KOPT-K1 (cell line): ENCODE measurements around the gene METTL23.
A peak's percentile ranks its signal among the peaks of the same experiment; 100 is the strongest.
"Not testable (repeated sequence)": the region's sequence is repeated elsewhere in the genome, so short reads cannot be mapped to it uniquely, and the experiment has no call there.

ENCODE experiments used
- H3K27ac ChIP-seq: fragments of 200-600 bp; sonication (generic); 2 replicates; pipeline ENCODE4 v1.5.1; 2016; ENCODE audit warnings: antibody characterized with exemption, mild to moderate bottlenecking, low read depth, low read length; ENCODE audit not compliant: poor library complexity, severe bottlenecking
- H3K36me3 ChIP-seq: fragments of 200-600 bp; sonication (generic); 2 replicates; pipeline ENCODE4 v1.5.1; 2017; ENCODE audit warnings: antibody characterized with exemption, mild to moderate bottlenecking, low read length, moderate library complexity; ENCODE audit not compliant: insufficient read depth
- H3K9me3 ChIP-seq: fragments of 200-600 bp; sonication (generic); 2 replicates; pipeline ENCODE4 v1.5.1; 2017; ENCODE audit warnings: antibody characterized with exemption, low read length, mild to moderate bottlenecking; ENCODE audit not compliant: insufficient read depth, poor library complexity, severe bottlenecking

Gene METTL23

GRCh38 chr17:76716146-76716838 lies 10.3 kb upstream of the METTL23 start:
- Histone ChIP-seq H3K36me3 (peaks cover 86% of the 10 kb centered on the region), H3K27ac (peak overlapping the region; percentile 68), H3K9me3 (no peaks in the 10 kb centered on the region)

- H3K36me3 ChIP-seq, result peaks cover 91% of the 10 kb centered on the region
- H3K27ac ChIP-seq, result peak overlapping the region; percentile 68
- no peaks in the 10 kb centered on the region for H3K9me3 ChIP-seq
Measured at GRCh38 chr17:76716839-76717215, 9.8 kb upstream of the METTL23 start.

GRCh38 chr17:76718516-76718915 lies 8.1 kb upstream of the METTL23 start:
- H3K9me3 ChIP-seq, result no peaks in the 10 kb centered on the region
- H3K36me3 ChIP-seq, result peaks cover 97% of the 10 kb centered on the region
- H3K27ac ChIP-seq, result no peak overlapping the region

GRCh38 chr17:76720211-76720610 lies 6.4 kb upstream of the METTL23 start:
- Histone ChIP-seq H3K9me3 (no peaks in the 10 kb centered on the region), H3K36me3 (peaks cover 100% of the 10 kb centered on the region), H3K27ac (no peak overlapping the region)

DNA sequence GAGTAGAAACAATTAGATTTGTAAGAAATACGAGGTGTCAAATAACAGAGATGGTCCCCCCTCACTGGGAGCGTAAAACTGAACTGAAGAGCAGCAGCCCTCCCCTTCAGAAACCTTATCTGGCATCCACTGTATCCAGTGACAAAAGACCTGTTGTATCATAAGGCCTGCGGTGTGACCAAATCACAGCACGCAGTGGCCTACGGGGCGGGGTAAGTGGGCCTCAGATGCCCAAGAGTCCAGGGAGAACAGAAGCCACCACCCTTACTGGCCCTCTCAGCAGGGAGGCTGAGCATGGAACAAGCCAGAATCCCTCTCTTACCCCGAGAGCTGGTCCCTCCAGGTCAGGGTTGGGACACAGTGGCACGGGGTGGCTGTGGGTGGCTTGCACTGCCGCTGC lies 5.7 kb upstream of the METTL23 start:
- Histone ChIP-seq H3K36me3 (peaks cover 95% of the 10 kb centered on the region), H3K27ac (no peak overlapping the region), H3K9me3 (no peaks in the 10 kb centered on the region)

DNA sequence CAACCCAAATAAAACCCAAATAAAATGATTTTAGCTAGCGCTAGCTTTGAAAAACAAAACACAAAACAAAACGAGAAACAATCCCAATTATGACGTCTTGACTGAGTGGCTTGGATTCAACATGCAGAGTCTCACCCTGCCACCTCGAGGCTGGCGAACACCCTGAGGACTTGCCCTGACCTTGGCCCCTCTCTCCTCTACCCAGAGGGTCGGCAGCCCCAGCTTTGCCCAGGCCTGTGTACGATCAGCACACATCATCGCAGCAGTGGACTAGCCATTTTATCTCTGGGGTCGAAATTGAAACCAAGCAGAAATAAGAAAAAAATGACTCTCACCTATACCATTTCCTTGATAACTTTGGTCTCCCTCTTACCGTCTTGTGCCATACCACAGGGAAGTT lies 5.2 kb upstream of the METTL23 start:
- Histone ChIP-seq H3K36me3 (peaks cover 90% of the 10 kb centered on the region), H3K27ac (no peak overlapping the region)

DNA sequence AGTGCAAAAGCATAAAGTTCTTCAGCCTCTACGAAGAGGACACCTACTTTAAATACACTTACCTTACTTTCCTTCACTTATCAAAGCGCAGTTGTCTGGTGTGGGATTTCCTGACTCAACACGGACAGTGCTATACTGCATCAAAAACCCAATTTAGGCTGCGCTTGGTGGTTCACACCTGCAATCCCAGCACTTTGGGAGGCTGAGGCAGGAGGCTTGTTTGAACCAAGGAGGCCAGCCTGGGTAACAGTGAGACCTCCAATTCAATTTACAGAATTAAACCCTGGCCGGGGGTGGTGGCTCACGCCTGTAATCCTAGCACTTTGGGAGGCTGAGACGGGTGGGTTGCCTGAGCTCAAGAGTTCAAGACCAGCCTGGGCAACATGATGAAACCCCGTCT lies 4.4 kb upstream of the METTL23 start:
- H3K36me3 ChIP-seq, result peaks cover 82% of the 10 kb centered on the region
- H3K9me3 ChIP-seq, result no peaks in the 10 kb centered on the region
- no peak overlapping the region for H3K27ac ChIP-seq

More for the DNA sequence above, 5.2 kb upstream of the METTL23 start:
- H3K9me3 ChIP-seq, result no peaks in the 10 kb centered on the region

- H3K36me3 ChIP-seq, result peaks cover 75% of the 10 kb centered on the region
- not testable (repeated sequence) for H3K9me3 ChIP-seq, H3K27ac ChIP-seq
Measured at GRCh38 chr17:76722977-76723376, 3.7 kb upstream of the METTL23 start.

GRCh38 chr17:76723812-76724211 lies 2.8 kb upstream of the METTL23 start:
- H3K27ac ChIP-seq, result no peak overlapping the region
- peaks cover 67% of the 10 kb centered on the region for H3K36me3 ChIP-seq
- H3K9me3 ChIP-seq, result no peaks in the 10 kb centered on the region

DNA sequence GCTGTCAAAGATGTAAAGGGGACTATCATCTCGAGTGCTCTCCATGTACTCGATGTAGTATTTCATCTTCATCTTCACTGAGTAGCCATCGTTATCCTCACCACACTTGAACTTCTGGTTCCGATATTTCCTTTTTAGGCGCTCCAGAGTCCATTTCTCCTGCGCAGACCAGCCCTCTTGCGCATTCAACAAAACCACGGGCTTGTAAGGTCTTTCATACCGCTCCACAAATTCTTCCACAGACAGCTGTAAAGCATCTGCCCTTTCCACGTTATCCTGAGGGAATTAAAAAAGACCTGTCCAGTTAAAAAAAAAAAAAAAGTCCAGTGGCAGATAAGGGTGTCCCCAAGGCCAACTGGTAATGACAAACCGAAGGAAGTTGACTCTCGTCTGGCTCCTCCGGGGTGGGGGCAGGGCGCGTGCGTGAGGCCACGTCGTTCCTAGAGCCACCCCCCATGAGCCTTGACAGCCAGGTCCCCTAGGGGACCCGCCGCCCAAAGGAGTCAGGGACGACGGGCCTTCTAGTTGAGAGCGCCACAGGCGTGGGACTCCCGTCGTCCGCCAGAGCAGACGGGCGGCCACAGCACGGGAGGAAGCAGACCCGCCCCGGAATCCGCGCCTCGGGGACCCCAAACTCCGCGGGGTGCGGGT lies 934 bp upstream of the METTL23 start:
- Histone ChIP-seq H3K36me3 (peaks cover 64% of the 10 kb centered on the region), H3K27ac (peak overlapping the region; percentile 99), H3K9me3 (no peaks in the 10 kb centered on the region)

DNA sequence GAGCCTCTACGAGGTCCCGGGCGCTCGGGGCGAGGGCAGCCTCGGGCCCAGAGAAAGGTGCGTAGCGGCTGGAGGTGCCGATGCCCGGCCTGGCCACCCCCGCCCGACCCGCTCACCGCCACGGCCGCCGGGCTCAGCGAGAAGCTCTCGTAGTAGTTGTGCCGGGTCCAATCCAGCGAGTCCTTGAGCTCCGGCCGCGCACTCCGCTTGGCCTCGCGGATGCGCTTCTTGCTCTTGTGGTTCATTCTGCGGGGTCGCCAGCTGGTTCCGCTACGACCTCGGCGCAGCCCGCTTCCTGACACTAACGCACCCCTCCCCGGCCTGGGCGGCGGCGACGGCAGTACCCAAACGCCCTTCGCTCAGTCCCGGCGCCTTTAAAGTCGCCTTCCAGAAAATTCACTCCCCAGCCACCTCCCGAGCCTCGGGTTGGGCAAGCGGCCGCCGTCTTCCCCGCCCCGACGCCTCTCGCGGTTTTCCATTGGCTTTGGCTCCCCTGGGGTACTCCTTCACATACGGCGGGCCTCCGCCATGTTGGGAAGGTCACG lies 336 bp upstream of the METTL23 start, which contains the start of gene JMJD6:
JMJD6 (minus strand) TSS at position 376 of the 545 bp plus-strand sequence; CDS start at position 245, 131 bp downstream.
- H3K9me3 ChIP-seq, result no peaks in the 10 kb centered on the region
- H3K36me3 ChIP-seq, result peaks cover 61% of the 10 kb centered on the region
- peak within 1 kb of the TSS; percentile 99 for H3K27ac ChIP-seq

DNA sequence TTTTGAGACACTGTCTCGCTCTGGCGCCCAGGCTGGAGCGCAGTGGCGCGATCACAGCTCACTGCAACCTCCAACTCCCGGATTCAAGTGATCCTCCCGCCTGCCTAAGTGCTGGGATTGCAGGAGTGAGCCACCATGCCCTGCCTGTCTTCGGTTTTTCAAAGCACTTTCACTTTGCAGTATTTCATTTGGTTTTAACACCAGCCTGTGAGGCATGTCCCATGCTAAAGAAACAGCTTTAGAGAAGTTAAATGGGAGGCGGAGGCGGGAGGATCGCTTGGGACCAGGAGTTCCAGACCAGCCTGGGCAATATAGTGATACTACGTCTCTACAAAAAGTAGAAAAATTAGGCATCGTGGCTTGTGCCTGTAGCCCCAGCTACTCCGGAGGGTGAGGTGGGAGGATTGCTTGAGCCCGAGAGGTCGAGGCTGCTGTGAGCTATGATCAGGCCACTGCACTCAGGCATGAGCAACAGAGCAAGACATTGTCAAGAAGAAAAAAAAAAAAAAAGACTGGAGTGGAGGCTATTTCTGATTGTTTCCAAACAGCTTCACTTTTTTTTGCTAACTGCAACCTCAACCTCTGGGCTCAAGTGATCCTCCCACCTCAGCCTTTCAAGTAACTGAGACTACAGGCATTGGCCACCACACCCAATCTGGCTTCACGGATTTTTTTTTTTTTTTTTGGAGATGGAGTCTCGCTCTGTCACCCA lies 1.3 kb downstream of the METTL23 start:
- peak overlapping the region; percentile 99 for H3K27ac ChIP-seq
- H3K9me3 ChIP-seq, result no peaks in the 10 kb centered on the region
- peaks cover 61% of the 10 kb centered on the region for H3K36me3 ChIP-seq

DNA sequence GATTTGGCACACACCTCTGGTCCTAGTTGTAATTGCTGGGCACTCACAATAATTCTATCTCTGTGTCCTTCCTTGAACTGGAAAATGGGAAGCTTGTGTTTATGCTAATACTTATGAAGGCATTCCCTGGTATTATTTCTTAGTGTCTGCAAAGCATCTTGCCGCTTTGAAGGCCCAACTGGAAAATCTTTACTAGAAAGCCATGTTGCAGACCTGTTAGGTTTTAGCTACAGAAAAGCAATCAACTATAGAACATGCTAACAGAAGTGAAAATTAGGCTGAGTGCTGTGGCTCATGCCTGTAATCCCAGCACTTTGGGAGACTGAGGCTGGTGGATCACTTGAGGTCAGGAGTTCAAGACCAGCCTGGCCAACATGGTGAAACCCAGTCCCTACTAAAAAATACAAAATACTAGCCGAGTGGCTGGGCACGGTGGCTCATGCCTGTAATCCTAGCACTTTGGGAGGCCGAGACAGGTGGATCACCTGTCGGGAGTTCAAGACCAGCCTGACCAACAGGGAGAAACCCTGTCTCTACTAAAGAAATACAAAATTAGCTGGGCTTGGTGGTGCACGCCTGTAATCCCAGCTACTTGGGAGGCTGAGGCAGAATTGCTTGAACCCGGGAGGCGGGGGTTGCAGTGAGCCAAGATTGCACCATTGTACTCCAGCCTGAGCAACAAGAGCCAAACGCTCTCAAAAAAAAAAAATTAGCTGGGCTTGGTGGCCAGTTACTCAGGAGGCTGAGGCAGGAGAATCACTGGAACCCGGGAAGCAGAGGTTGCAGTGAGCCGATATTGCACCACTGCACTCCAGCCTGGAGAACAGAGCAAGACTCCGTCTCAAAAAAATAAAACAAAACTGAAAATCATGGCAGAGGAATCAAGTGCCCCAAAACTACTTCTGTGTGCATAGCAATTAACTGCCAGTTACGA lies 5.4 kb downstream of the METTL23 start:
- not testable (repeated sequence) for H3K9me3 ChIP-seq, H3K27ac ChIP-seq
- peaks cover 76% of the 10 kb centered on the region for H3K36me3 ChIP-seq
